GM12875 (cell line): ENCODE data around the gene ZSCAN10.

Source experiments
- H3K4me3 ChIP-seq: one replicate; pipeline ENCODE4 v1.5.1; 2011; ENCODE audit warnings: low read depth, low read length, control low read depth
- TF ChIP-seq, protein P1 (sequence below): IDR thresholded peaks from 2 replicates; pipeline ENCODE4 v1.5.1; 2011; ENCODE audit warnings: low read depth, mild to moderate bottlenecking, control low read depth, inconsistent platforms, low read length, moderate library complexity, borderline replicate concordance; ENCODE audit not compliant: insufficient read depth

ZSCAN10 gene

GRCh38 chr16:3101018-3101840 is 2.1 kb upstream of the ZSCAN10 start:
- TF ChIP-seq, protein P1, sequence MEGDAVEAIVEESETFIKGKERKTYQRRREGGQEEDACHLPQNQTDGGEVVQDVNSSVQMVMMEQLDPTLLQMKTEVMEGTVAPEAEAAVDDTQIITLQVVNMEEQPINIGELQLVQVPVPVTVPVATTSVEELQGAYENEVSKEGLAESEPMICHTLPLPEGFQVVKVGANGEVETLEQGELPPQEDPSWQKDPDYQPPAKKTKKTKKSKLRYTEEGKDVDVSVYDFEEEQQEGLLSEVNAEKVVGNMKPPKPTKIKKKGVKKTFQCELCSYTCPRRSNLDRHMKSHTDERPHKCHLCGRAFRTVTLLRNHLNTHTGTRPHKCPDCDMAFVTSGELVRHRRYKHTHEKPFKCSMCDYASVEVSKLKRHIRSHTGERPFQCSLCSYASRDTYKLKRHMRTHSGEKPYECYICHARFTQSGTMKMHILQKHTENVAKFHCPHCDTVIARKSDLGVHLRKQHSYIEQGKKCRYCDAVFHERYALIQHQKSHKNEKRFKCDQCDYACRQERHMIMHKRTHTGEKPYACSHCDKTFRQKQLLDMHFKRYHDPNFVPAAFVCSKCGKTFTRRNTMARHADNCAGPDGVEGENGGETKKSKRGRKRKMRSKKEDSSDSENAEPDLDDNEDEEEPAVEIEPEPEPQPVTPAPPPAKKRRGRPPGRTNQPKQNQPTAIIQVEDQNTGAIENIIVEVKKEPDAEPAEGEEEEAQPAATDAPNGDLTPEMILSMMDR, result peak; percentile 66
- H3K4me3 ChIP-seq, result no peak overlapping the region

GRCh38 chr16:3099732-3100499 is 822 bp upstream of the ZSCAN10 start:
- H3K4me3 ChIP-seq, result no peak overlapping the region
- TF ChIP-seq, protein P1, result no peak

DNA sequence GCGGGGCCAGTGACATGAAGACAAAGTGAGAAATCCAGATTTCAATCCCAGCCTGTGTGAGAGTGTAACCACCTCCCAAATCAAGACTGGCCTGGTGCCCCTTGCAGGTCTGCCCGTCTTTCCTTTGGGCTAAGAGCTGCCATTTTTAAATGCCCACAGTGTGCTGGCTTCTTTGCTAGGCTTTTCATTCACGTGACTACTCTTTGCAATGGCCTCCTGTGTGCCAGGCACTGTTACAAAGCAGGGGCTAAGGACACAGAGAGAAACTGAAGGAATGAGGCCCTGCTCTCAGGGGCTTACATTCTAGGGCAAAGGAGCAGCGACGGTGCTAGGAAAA is 269 bp upstream of the ZSCAN10 start:
- TF ChIP-seq, protein P1, result no peak

DNA sequence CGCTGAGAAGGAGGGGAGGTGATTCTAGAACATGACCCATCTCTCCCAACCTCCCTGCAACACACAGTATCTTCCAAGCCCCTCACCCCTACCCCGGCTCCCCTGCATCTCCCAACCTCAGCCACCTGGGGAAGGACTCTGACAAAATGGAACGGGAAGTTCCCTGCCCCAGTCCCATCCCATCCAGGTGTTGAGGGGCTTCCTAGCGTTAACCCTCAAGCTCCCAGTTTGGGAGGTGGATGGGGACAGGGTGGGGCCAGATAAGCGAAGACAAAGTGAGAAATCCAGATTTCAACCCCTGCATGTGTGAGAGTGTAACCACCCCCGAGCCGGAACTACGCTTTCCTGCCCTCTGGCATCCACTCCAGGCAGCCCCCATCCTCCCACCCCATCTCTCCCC is 1.8 kb downstream of the ZSCAN10 start:
- H3K4me3 ChIP-seq, result no peak overlapping the region
- TF ChIP-seq, protein P1, result no peak

More for the DNA sequence above, 269 bp upstream of the ZSCAN10 start:
- no peak overlapping the region for H3K4me3 ChIP-seq

GRCh38 chr16:3096362-3096761 is 2.7 kb downstream of the ZSCAN10 start:
- TF ChIP-seq, protein P1, result no peak
- H3K4me3 ChIP-seq, result no peak overlapping the region

DNA sequence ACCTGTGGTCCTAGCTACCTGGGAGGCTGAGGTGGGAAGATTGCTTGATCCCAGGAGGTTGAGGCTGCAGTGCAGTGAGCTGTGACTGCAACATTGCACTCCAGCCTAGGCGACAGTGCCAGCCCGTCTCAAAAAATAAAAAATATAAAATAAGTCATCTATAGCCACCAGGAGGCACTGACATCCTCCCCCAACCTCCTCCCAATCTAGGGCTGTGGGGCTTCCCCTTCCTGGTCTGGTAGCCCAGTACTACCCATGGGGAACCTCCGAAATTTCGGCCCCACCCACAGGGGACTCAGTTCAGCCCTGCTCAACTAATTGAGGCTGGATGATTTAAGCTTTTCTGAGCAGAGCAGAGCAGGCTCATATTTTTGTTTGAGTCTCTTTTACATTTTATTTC is 3.2 kb downstream of the ZSCAN10 start:
- TF ChIP-seq, protein P1, result peak; percentile 55; the same call in 1 of the 2 replicates
- H3K4me3 ChIP-seq, result no peak overlapping the region
